ENCODE data around the gene DGKZ.
"Not testable (repeated sequence)": the region's sequence is repeated elsewhere in the genome, so short reads cannot be mapped to it uniquely, and the experiment has no call there.

DGKZ gene

GRCh38 chr11:46376258-46377050 lies 29.2 kb downstream of the DGKZ start:
- TF ChIP-seq CTCF (conservative IDR thresholded peaks at IDR 0.05; ENCODE audit: control insufficient read depth, insufficient read depth, low read depth, low read length), result no peak
- no peak for DNase-seq (ENCODE audit: low read depth)
- no peak overlapping the region for H3K4me3 ChIP-seq (ENCODE audit: control insufficient read depth, low read depth, low read length)

- no peak for TF ChIP-seq CTCF (conservative IDR thresholded peaks at IDR 0.05; ENCODE audit: control insufficient read depth, insufficient read depth, low read depth, low read length)
- no peak for DNase-seq (ENCODE audit: low read depth)
- H3K4me3 ChIP-seq (ENCODE audit: control insufficient read depth, low read depth, low read length), result no peak overlapping the region
Measured at GRCh38 chr11:46377290-46377689, 30.0 kb downstream of the DGKZ start.

GRCh38 chr11:46377831-46378230 lies 30.6 kb downstream of the DGKZ start:
- DNase-seq (ENCODE audit: low read depth), result no peak
- no peak for TF ChIP-seq CTCF (conservative IDR thresholded peaks at IDR 0.05; ENCODE audit: control insufficient read depth, insufficient read depth, low read depth, low read length)
- no peak overlapping the region for H3K4me3 ChIP-seq (ENCODE audit: control insufficient read depth, low read depth, low read length)

- no peak for DNase-seq (ENCODE audit: low read depth)
- TF ChIP-seq CTCF (conservative IDR thresholded peaks at IDR 0.05; ENCODE audit: control insufficient read depth, insufficient read depth, low read depth, low read length), result no peak
- no peak overlapping the region for H3K4me3 ChIP-seq (ENCODE audit: control insufficient read depth, low read depth, low read length)
Measured at GRCh38 chr11:46378296-46378695, 31.0 kb downstream of the DGKZ start.

GRCh38 chr11:46378811-46379481 lies 31.7 kb downstream of the DGKZ start:
- no peak for TF ChIP-seq CTCF (conservative IDR thresholded peaks at IDR 0.05; ENCODE audit: control insufficient read depth, insufficient read depth, low read depth, low read length)
- H3K4me3 ChIP-seq (ENCODE audit: control insufficient read depth, low read depth, low read length), result no peak overlapping the region
- no peak for DNase-seq (ENCODE audit: low read depth)

GRCh38 chr11:46379482-46380293 lies 32.4 kb downstream of the DGKZ start:
- DNase-seq (ENCODE audit: low read depth); H3K4me3 ChIP-seq (ENCODE audit: control insufficient read depth, low read depth, low read length): not testable (repeated sequence)

All from fibroblast of mammary gland (primary cell).